Cardiac atrium fibroblast (primary cell): ENCODE data around the gene TMSB15A. TPM values are rescaled to one million over a fixed set of nuclear protein-coding genes. Genes with fewer than 3 reads are reported as not detected.

Experiments used
- total RNA-seq: library from RNA; depleted of rRNA; stranded (reverse); fragments of >200 nt; gene quantifications from 2 replicates; pipeline ENCODE4 v1.2.3, GENCODE V29; 2015

The TMSB15A gene
- 0.32 and 0.36 TPM in 2 replicates for total RNA-seq

GRCh38 chrX:102515975-102516941 lies at the start of gene TMSB15A:
Gene TMSB15A, minus strand, starts transcription at chrX:102516739.

DNA sequence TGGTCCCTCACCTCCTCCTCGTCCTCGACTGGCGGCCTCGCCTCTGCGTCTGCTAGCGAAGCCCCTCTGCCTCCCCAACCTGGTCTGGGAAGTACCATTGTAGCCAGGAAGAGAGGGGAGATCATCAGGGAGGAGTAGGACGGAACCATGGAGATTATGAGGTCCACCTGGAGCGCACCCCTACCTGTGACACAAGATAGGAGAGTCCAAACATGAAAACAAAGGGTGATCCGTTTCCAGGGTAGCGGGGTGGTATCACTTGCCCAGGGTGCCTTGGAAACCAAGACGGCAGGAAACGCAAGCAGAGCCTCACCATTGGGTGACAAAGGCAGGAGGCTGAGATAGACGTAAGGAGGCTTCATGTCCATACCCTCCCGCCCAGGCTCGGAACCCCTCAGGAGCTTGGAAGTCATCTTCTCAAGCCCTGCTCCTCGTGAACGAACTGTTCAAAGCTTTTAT lies 44.7 kb downstream of the TMSB15A start, which contains the start of gene TCP11X2:
Gene TCP11X2, minus strand, starts transcription at position 51 of the 459 bp plus-strand sequence.

Other genes starting within 250 kb of the TMSB15A start
- gene NXF2B, start 76.7 kb downstream of the TMSB15A start, total RNA-seq = not detected in 2 replicates
- gene TCP11X2, start 44.9 kb downstream of the TMSB15A start, total RNA-seq = not detected in 2 replicates
- gene ARMCX5, start 82.8 kb upstream of the TMSB15A start, total RNA-seq = 4.1 and 4.3 TPM in 2 replicates
- 0.32 and 1.1 TPM in 2 replicates for gene GPRASP1, start 134.7 kb upstream of the TMSB15A start, total RNA-seq
- gene GPRASP2, start 195.7 kb upstream of the TMSB15A start, total RNA-seq = 6.1 and 8.6 TPM in 2 replicates
- gene GPRASP3, start 204.0 kb upstream of the TMSB15A start, total RNA-seq = 0.54 and 1.1 TPM in 2 replicates